ENCODE results near the gene SELENON. TPM values are rescaled to one million over a fixed set of nuclear protein-coding genes. Genes with fewer than 3 reads are reported as not detected.
A peak's percentile ranks its signal among the peaks of the same experiment; 100 is the strongest.

Gene SELENON
- total RNA-seq, 1 experiment from 2014 or later, result 21.7 TPM

- no peak for DNase-seq (ENCODE audit: low spot score)
These were observed 6.3 kb upstream of the SELENON start for GRCh38 chr1:25793585-25794170.

GRCh38 chr1:25794325-25794724 lies 5.7 kb upstream of the SELENON start:
- peak; percentile 69 for DNase-seq (ENCODE audit: low spot score)

GRCh38 chr1:25795211-25795610 lies 4.8 kb upstream of the SELENON start:
- DNase-seq (ENCODE audit: low spot score), result no peak

- no peak for DNase-seq (ENCODE audit: low spot score)
These were observed 3.8 kb upstream of the SELENON start for GRCh38 chr1:25795946-25796810.

- peak; percentile 37 for DNase-seq (ENCODE audit: low spot score)
These were observed 3.1 kb upstream of the SELENON start for GRCh38 chr1:25796811-25797458.

- no peak for DNase-seq (ENCODE audit: low spot score)
These were observed 2.1 kb upstream of the SELENON start for GRCh38 chr1:25797939-25798338.

GRCh38 chr1:25798666-25799351 lies 1.2 kb upstream of the SELENON start:
- no peak for DNase-seq (ENCODE audit: low spot score)

GRCh38 chr1:25799352-25799934 lies 550 bp upstream of the SELENON start:
- no peak for DNase-seq (ENCODE audit: low spot score)

- DNase-seq (ENCODE audit: low spot score), result no peak
These were observed 847 bp downstream of the SELENON start for GRCh38 chr1:25800703-25801377.

GRCh38 chr1:25802915-25803314 lies 2.9 kb downstream of the SELENON start:
- DNase-seq (ENCODE audit: low spot score), result no peak

- no peak for DNase-seq (ENCODE audit: low spot score)
These were observed 3.4 kb downstream of the SELENON start for GRCh38 chr1:25803368-25803767.

GRCh38 chr1:25804244-25804963 lies 4.4 kb downstream of the SELENON start:
- peak; percentile 40 for DNase-seq (ENCODE audit: low spot score)

- no peak for DNase-seq (ENCODE audit: low spot score)
These were observed 5.2 kb downstream of the SELENON start for GRCh38 chr1:25804964-25805862.

GRCh38 chr1:25805863-25806225 lies 5.9 kb downstream of the SELENON start:
- DNase-seq (ENCODE audit: low spot score), result no peak

GRCh38 chr1:25806418-25806817 lies 6.4 kb downstream of the SELENON start:
- no peak for DNase-seq (ENCODE audit: low spot score)

- no peak for DNase-seq (ENCODE audit: low spot score)
These were observed 7.7 kb downstream of the SELENON start for GRCh38 chr1:25807480-25808390.

- no peak for DNase-seq (ENCODE audit: low spot score)
These were observed 8.7 kb downstream of the SELENON start for GRCh38 chr1:25808481-25809244.

Data from A172 (cell line).